ENCODE data around the gene TNFRSF19.
A peak's percentile ranks its signal among the peaks of the same experiment; 100 is the strongest.

Gene TNFRSF19

GRCh38 chr13:23570099-23570920 is at the start of gene TNFRSF19:
TNFRSF19 (plus strand) TSS chr13:23570412; CDS start chr13:23590184, 19,772 bp downstream.
- DNase-seq = no peak

- DNase-seq = peak; percentile 47
Measured at GRCh38 chr13:23529926-23530325, 40.3 kb upstream of the TNFRSF19 start.

DNA sequence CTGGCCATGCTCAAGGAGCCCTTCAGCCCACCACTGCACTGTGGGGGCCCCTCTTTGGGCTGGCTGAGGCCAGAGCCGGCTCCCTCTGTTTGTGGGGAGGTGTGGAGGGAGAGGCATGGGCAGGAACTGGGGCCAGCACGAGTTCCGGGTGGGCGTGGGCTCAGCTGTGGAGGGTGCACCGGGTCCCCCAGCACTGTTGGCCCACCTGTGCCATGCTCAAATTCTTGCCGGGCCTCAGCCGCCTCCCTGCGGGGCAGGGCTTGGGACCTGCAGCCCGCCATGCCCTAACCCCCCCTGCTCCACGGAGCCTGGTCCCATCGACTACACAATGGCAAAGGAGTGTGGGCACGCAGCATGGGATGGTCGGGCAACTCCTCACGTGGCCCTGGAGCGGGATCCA is 38.8 kb upstream of the TNFRSF19 start:
- DNase-seq = no peak

GRCh38 chr13:23534090-23534489 is 36.1 kb upstream of the TNFRSF19 start:
- no peak for DNase-seq

GRCh38 chr13:23541221-23541824 is 28.9 kb upstream of the TNFRSF19 start:
- DNase-seq = no peak

DNA sequence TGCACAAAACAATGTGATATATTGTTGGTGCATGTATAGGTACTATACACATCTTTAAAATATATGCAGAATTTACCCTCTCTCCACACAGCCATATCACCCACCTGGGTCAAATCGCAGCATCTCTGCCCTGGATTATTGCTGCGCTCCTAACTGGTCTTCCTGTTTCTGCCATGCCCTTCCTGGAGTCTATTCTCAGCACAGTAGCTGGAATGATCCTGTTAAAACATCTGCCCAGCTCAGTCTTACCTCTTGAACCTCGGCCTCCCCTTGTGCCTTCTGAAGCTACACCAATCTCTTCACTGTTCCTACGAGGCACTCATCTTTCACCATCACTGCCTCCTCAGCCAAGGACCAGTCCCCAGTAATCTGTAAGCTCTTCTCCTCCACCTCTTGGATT is 25.5 kb upstream of the TNFRSF19 start:
- DNase-seq = no peak

- DNase-seq = no peak
Measured at GRCh38 chr13:23547000-23547590, 23.1 kb upstream of the TNFRSF19 start.

DNA sequence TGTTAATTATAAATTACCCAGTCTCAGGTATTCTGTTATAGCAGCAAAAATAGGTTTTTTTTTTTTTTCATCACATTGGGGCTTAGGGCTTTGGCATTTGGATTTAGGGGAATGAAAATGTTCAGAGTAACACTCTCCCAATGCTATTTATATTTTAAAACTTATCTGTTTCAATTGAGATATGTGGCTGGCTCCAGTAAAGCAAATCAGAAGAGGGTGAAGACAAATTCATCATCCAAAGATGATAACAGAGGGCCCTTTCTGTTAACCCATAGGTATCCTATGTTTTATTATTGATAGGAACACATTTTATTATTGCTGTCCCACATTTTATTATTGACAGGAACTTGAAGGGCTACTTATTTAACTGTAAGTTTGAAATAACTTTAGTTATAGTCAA is 20.5 kb upstream of the TNFRSF19 start:
- no peak for DNase-seq

DNA sequence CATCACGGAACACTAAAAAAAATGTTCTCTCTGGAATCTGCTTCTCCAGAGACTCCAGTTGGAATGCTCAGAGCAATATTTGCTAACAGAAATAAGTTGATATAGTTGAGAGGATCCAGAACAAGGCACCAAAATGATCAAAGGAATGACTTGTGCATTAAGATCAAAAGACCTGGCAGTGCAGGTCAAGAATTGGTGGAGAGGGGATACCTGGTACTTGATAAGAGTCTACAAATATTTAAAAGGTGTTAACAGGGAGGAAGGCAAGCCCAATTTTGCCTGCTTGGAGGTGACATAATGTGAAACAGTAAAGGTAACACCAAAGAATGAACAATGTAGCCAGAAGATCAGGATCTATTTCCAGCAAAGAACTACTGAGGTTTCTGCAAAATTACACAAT is 20.0 kb upstream of the TNFRSF19 start:
- DNase-seq = no peak

DNA sequence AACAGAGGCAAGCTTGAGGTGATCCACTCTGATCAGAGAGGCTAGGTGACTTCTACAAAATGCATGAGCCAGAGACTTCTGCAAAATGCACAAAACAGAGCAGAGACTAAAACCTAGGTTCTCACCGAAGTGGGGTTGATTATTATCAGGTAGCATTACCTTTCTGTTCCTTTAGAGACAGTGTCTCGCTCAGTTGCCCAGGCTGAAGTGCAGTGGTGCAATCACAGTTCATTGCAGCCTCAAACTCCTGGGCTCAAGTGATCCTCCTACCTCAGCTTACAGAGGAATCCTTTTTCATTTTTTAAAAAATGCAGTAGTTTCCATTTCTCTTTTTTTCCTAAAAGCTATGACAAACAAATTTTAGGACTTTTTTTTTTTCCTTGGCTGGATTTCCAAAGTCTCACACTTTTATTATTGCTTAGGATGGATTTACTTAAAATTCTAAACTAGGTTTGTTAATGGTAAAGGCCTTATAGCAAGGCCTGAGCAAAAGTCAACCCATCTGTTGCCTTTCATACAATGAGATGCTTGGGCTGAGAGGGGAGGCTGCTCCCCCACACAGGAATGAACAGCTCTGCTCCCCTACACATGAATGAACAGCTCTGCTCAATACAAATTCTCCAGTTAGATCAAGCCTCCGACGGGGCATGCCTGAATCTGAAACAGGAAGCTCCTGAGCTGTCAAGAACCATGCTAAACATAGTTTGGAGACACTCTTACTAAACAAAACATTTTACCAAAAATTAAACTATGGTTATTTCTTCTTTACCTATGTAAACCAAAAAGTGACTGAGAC is 18.8 kb upstream of the TNFRSF19 start:
- peak; percentile 9 for DNase-seq

GRCh38 chr13:23552171-23552570 is 18.0 kb upstream of the TNFRSF19 start:
- DNase-seq = no peak

DNA sequence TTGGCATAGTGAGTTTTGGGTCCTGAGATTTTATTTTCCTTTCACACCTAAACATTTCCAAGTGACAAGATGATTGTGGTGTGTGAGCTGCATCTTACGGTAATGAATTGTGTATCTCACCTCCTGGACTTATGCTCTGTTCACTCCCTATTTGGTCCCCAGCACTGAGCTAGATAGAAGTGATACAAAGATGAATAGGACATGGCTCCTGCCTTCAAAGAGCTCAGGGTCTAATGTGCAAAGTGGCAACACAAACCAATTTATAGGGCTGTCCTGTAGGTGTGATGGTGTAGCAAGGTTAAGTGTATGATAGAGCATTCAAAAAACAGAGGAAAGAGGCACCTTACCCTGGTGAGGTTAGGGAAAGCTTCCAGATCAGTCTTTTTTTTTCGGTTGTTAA is 17.6 kb upstream of the TNFRSF19 start:
- DNase-seq = no peak

DNA sequence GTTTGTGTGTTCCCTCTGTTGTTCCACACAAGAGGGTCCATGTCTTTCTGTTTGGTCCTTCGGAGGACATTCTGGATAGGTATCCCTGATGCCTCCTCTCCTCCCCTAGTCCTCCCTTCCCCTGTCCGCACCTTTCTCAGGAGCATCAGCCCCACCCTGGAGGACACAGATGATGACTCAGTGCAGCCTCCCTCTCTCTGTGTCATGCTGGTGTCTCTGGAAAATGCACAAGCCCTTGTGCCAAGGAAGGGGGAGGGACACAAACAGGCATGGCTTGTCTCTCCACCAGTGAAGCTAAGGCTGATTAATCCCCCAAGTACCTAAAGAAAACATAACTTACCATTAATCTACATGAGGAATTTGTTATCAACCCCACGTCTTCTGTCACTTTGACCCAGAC is 16.2 kb upstream of the TNFRSF19 start:
- no peak for DNase-seq

DNA sequence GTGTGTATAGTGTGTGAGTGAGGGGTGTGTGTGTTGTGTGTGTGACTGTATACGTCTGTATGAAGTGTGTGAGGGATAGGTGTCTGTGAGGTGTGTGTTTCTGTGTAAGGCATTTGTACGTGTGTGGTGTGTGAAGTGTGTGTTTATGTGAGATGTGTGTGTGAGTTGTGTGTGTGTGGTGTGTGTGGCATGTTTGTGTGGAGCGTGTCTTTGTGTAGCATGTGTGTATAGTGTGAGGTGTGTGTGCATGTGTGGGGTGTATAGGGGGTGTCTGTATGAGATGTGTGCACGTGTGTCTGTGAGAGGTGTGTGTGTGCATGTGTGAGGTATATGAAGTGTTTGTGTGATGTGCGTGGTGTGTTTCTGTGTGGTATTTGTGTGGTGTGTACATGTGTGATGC is 13.2 kb upstream of the TNFRSF19 start:
- no peak for DNase-seq

- no peak for DNase-seq
Measured at GRCh38 chr13:23557733-23558132, 12.5 kb upstream of the TNFRSF19 start.

DNA sequence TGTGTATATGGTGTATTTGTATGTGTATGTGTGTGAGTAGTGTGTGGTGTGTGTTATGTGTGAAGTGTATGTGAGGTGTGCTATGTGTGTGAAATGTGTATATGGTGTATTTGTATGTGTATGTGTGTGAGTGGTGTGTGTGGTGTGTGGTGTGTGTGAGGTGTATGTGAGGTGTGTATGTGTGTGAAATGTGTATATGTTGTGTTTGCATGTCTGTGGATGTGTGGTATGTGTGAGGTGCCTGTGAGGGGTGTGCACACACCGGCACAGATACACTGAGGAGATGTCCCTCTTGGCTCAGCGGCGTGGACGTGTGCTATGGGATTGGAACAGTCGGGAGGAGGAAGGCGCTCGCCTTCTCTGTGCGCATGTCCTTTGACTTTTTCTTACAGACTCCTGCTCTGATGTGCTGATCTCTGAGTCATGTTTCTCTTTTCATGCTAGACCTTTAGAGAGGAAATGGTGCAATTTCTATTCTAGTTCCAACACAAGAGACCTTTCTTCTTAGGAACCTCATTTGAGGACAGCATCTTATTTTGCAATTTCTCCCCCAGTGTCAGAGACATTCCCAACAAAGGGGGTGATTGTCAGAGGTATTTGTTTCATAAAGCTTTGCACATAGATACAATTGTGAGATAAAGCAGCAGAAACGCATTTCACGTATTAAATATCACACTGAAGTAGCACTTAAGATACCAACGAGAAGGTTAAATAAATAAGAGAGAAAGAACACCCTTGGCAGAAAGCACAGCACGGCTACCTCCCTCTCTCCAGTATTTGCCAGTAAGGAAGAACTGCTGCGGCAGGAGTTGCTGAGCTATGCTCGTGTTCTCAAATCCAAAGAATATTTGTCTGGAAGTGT is 11.3 kb upstream of the TNFRSF19 start:
- peak; percentile 81 for DNase-seq

GRCh38 chr13:23560571-23561089 is 9.6 kb upstream of the TNFRSF19 start:
- no peak for DNase-seq

DNA sequence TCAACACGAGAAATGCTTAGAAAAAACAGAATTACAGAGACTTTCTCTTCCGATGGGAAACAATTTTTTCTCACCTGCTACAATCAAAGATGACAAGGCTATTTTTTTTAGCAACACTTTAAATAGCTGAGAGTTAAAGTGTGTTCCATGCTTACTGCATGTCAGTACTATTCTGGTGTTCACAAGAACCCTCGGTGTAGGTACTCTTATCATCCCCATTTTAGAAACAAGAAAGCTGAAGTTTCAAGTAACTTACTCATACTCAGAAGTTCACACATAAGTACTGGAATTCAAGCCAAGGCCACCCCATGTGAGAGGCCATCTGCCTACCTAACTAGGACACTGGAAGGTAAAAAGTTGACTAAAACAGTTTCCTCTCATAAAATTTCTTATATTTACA is 9.0 kb upstream of the TNFRSF19 start:
- DNase-seq = no peak

DNA sequence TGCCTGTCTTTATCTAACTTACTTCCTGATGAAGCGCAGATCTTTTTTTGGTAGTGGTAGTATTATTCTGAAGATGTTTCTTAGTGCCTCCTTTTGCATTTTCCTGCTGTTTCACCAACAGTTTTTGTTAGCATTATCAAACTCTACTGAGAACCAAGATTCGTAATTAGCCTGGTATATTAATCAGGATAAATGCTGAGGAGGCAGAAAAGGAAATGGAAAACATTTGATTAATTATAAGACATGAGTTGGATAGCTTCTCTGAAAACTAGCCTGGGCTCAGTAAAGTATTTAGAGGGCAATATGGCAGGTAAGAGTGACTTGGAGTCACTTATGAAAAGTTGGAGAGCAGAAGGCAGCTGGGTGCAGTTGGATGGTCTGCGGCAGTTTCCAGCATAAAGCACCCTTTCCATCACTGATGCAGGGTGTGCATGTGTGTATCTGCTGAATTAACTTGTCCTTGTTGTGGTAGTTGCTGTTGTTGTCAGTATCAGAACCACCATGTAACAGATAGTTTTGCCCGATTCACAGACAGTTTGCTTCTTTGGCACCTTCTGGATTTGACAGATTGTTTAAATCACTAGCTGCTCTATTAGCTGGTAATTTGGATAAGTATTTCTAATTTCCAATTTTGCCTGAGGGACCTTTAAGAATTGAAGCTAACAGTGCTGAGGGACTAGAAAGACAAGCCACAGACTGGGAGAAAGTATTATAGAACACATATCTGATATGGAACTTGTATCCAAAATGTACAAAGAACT is 6.9 kb upstream of the TNFRSF19 start:
- DNase-seq = no peak

GRCh38 chr13:23567906-23568460 is 2.2 kb upstream of the TNFRSF19 start:
- no peak for DNase-seq

DNA sequence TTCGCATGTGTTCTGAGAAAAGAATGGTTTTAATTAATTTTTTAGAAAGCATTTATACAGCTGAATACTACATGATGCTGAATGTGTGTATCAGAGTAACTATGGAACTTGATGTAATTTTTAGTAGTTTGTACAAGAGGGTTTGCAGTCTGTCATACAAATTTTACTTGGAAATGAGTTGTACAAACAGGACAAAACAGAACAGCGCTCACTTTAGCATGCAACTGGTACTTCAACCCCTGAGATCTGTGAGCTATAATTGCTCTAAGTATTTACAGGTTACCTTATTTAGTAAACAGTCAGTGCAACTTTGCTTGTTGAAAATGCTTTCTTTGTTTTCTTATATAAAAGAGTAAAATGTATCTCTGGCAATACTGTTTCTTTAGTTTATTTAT is 706 bp downstream of the TNFRSF19 start:
- DNase-seq = no peak

Data from suppressor macrophage treated with lipopolysaccharide for 4 hours (primary cell).